Ascending aorta (tissue), 2 donors: Measurements from ENCODE around the gene ZNF280A. TPM values are rescaled to one million over a fixed set of nuclear protein-coding genes. Genes with fewer than 3 reads are reported as not detected.

Experiments used
- DNase-seq, 2 donors: peaks; one replicate each; pipeline ENCODE4 v3.0.0-alpha.2; 2019; ENCODE audit warnings: low spot score in 2 of 2
- H3K27ac ChIP-seq, 2 donors: fragments of 200-600 bp; sonication (generic); one replicate each; pipeline ENCODE4 v1.5.1; 2016 to 2017; ENCODE audit warnings: mild to moderate bottlenecking in 1 of 2
- H3K27me3 ChIP-seq: fragments of 200-600 bp; sonication (generic); one replicate; pipeline ENCODE4 v1.5.1; 2017
- H3K36me3 ChIP-seq, 2 donors: fragments of 200-600 bp; sonication (generic); one replicate each; pipeline ENCODE4 v1.5.1; 2016
- H3K4me1 ChIP-seq, 2 donors: fragments of 200-600 bp; sonication (generic); one replicate each; pipeline ENCODE4 v1.5.1; 2016 to 2017; ENCODE audit warnings: mild to moderate bottlenecking in 1 of 2
- H3K4me3 ChIP-seq, 2 donors: fragments of 200-600 bp; sonication (generic); one replicate each; pipeline ENCODE4 v1.5.1; 2016 to 2017; ENCODE audit warnings: mild to moderate bottlenecking in 1 of 2
- H3K9me3 ChIP-seq, 2 donors: fragments of 200-600 bp; sonication (generic); one replicate each; pipeline ENCODE4 v1.5.1; 2016
- CTCF ChIP-seq, 3 experiments: fragments of 200-600 bp in 2 of 3; fragments of 450-650 bp in 1 of 3; sonication (generic) in 2 of 3; IDR thresholded peaks; one replicate each; pipeline ENCODE4 v1.5.1; 2016 to 2019; ENCODE audit warnings: antibody characterized with exemption in 3 of 3, mild to moderate bottlenecking in 1 of 3, moderate library complexity in 1 of 3
- intact Hi-C: fragments of 100-400 bp; cut with DNase I; formaldehyde crosslinking; loops from one replicate; pipeline ENCODE4 v1.15.1; 2023
- total RNA-seq: library from RNA; depleted of rRNA; stranded (reverse); fragments of >200 nt; gene quantifications from one replicate; pipeline ENCODE4 v1.1.0, GENCODE V29; 2016

ZNF280A gene
- total RNA-seq, 1 donor from 2014 or later, result not detected

DNA sequence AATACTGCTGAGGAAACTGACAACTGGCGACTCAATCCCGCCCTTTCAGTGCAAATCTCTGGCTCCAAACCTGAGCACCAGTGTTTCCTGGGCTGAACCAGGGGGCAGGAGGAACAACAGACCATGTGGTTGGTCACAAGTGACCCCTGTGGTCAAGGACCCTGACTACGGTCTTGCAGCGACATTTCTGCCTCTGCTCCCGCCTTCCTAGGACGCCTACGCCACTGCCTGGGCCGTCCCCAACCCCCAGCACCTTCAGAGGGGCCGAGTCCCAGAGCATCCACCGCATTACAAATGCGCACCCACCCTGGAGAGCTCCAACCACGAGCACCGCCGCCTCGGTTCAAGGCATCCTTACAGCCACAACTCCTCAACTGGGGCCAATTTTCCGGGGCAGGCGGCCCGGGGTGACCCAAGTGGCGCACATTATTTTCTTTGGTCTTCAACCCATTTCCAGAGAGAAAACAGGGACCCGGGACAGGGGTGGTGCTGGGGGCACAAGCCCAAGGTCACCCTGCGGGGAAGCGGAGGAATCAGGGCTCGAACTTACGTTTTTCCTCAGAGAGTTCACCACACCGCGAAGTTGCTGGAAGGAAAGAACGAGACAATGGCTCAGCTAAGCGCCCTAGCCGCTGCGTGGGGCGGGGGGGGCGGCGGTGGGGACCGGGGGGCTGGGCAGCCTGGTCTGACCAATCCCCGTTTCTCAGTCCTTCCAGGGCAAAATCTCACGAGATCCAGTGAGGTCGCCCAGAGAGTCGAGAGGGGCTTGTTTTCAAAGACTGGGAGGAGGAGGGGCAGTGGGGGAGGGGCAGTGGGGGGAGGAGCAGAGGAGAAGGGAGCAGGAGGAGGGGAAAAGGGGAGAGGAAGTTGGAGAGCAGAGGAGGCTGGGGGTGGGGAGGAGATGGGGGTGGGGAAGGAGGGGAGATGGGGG lies 37.2 kb upstream of the ZNF280A start:
- H3K27me3 ChIP-seq, result no peaks in the 10 kb centered on the region
- no peak for DNase-seq
- no peaks in the 10 kb centered on the region for H3K4me1 ChIP-seq
- no peaks in the 10 kb centered on the region for H3K36me3 ChIP-seq
- TF ChIP-seq CTCF (IDR thresholded peaks at IDR 0.05), result no peak
- no peak overlapping the region for H3K27ac ChIP-seq
- intact Hi-C loops, result no loop called here
- H3K4me3 ChIP-seq, result no peak overlapping the region
- no peaks in the 10 kb centered on the region for H3K9me3 ChIP-seq

- no peaks in the 10 kb centered on the region for H3K9me3 ChIP-seq
Observed at GRCh38 chr22:22556578-22556977, 36.5 kb upstream of the ZNF280A start.

GRCh38 chr22:22555596-22555995 lies 35.5 kb upstream of the ZNF280A start:
- Histone ChIP-seq H3K9me3 (no peaks in the 10 kb centered on the region), H3K27me3 (no peaks in the 10 kb centered on the region), H3K27ac (no peak overlapping the region), H3K4me1 (no peaks in the 10 kb centered on the region), H3K4me3 (no peak overlapping the region), H3K36me3 (no peaks in the 10 kb centered on the region)
- DNase-seq, result no peak
- intact Hi-C loops, result no loop called here
- TF ChIP-seq CTCF (IDR thresholded peaks at IDR 0.05), result no peak

More at GRCh38 chr22:22556578-22556977, 36.5 kb upstream of the ZNF280A start:
- no peak for DNase-seq
- no peak overlapping the region for H3K4me3 ChIP-seq
- no peaks in the 10 kb centered on the region for H3K36me3 ChIP-seq
- H3K27ac ChIP-seq, result no peak overlapping the region
- intact Hi-C loops, result no loop called here
- no peaks in the 10 kb centered on the region for H3K27me3 ChIP-seq
- TF ChIP-seq CTCF (IDR thresholded peaks at IDR 0.05), result no peak
- H3K4me1 ChIP-seq, result no peaks in the 10 kb centered on the region

- Histone ChIP-seq H3K4me1 (no peaks in the 10 kb centered on the region), H3K4me3 (no peak overlapping the region), H3K27me3 (no peaks in the 10 kb centered on the region), H3K36me3 (no peaks in the 10 kb centered on the region), H3K9me3 (no peaks in the 10 kb centered on the region), H3K27ac (no peak overlapping the region)
- DNase-seq, result no peak
- intact Hi-C loops, result no loop called here
- no peak for TF ChIP-seq CTCF (IDR thresholded peaks at IDR 0.05)
Observed at GRCh38 chr22:22554587-22555284, 34.7 kb upstream of the ZNF280A start.

DNA sequence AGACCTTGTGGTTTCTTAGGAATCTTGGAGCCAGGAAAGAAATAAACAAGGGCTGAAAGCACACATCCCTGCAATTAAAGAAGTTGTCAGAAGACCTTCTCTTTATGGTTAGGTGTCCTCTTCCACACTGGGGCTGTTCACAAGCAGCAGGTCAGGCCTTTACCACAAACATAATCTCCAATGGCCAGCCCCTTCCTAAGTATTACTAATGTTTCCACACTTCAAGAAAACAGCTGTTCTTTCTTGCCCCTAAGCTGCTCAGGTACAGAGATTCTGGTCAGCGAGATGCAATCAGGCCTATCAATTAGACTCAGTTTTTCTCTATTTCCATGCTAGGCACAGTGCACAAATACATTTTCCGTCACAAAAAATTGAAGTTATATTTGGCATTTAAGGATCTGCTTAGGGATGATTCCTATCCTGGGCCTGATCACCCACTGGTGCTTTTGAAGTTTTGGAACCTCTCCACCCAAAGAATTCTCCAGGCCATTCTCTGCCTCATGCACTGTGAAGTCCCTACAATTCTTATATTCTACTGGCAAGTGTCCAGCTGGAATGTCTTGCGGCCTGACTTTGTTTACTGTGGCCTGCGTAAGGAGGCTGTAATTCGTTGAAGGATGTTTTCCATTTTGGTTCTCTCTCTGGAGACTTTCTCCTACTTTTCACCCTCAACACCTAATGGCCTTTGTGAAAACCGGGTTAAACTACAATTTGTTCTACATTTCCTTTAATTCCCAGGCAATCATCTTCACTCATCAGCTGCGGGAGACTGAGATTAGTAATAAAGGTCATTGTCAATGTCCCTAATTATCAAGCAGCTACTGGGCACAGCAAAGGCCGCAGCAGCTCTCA lies 33.9 kb upstream of the ZNF280A start:
- H3K27me3 ChIP-seq, result no peaks in the 10 kb centered on the region
- no peaks in the 10 kb centered on the region for H3K36me3 ChIP-seq
- H3K4me3 ChIP-seq, result no peak overlapping the region
- H3K4me1 ChIP-seq, result no peaks in the 10 kb centered on the region
- intact Hi-C loops, result no loop called here
- no peak for TF ChIP-seq CTCF (IDR thresholded peaks at IDR 0.05)
- no peak for DNase-seq
- no peak overlapping the region for H3K27ac ChIP-seq
- no peaks in the 10 kb centered on the region for H3K9me3 ChIP-seq
